Measurements from ENCODE around the gene GTPBP4. TPM values are rescaled to one million over a fixed set of nuclear protein-coding genes. Genes with fewer than 3 reads are reported as not detected.

GTPBP4 gene
- total and polyA plus RNA-seq, 9 of the 15 experiments (the other 6 are each of a cell fraction or from before 2014, with no cell fraction given): 79.0 to 155 (median 128) TPM

GRCh38 chr10:987870-988666 lies at the start of gene GTPBP4 (continued):
- no peak for TF ChIP-seq ID3 (CRISPR knock-in tag; IDR thresholded peaks at IDR 0.05)
- TF ChIP-seq ID3 (tag; IDR thresholded peaks at IDR 0.05): 0 out of 2 replicates have a peak, but pooled peaks have one; percentile 27
- TF ChIP-seq MAFG (tag; conservative IDR thresholded peaks at IDR 0.05): no peak
- TF ChIP-seq REST (IDR thresholded peaks at IDR 0.05; ENCODE audit: borderline replicate concordance): no peak
- TF ChIP-seq REST (CRISPR knock-in tag; IDR thresholded peaks at IDR 0.05; ENCODE audit: low read depth): peak; percentile 9; the same call in 1 of the 2 replicates
- TF ChIP-seq SMARCB1 (IDR thresholded peaks at IDR 0.05; ENCODE audit: insufficient read length, low read depth): no peak
- TF ChIP-seq DDX20 (tag; IDR thresholded peaks at IDR 0.05; ENCODE audit: low read depth): no peak
- no peak for TF ChIP-seq ZNF79 (CRISPR knock-in tag; IDR thresholded peaks at IDR 0.05; ENCODE audit: low read depth)
- TF ChIP-seq LCOR (CRISPR knock-in tag; IDR thresholded peaks at IDR 0.05): no peak; the same call in 1 of the 2 replicates
- no peak for TF ChIP-seq TGIF2 (CRISPR knock-in tag; IDR thresholded peaks at IDR 0.05)
- no peak for TF ChIP-seq ILK (tag; IDR thresholded peaks at IDR 0.05; ENCODE audit: borderline replicate concordance, low read depth)
- TF ChIP-seq HES1 (IDR thresholded peaks at IDR 0.05; ENCODE audit: low read depth): no peak
- peak; percentile 97 for TF ChIP-seq RBBP5 (IDR thresholded peaks at IDR 0.05; ENCODE audit: borderline replicate concordance, insufficient read depth, low read length, poor library complexity, severe bottlenecking)
- peak; percentile 87 for TF ChIP-seq MBD2 (IDR thresholded peaks at IDR 0.05; ENCODE audit: borderline replicate concordance, low read depth)
- no peak for TF ChIP-seq ZNF444 (CRISPR knock-in tag; IDR thresholded peaks at IDR 0.05)
- TF ChIP-seq ZBTB8A (IDR thresholded peaks at IDR 0.05; ENCODE audit: partially characterized antibody): no peak
- TF ChIP-seq HBP1 (CRISPR knock-in tag; IDR thresholded peaks at IDR 0.05): no peak

Measured in K562 (cell line).